Measurements from ENCODE around the gene FXYD1.

FXYD1 gene

GRCh38 chr19:35162471-35163326 is 24.1 kb downstream of the FXYD1 start:
- no peak overlapping the region for H3K4me3 ChIP-seq (ENCODE audit: low read depth, low read length)
- ChIA-PET CTCF (interaction anchor here (1.1 to 3.4 kb wide), 4 partner anchors 9 to 27 kb away, joined by 3 to 13 read pairs (median 6); partner anchors contain the start of genes FXYD5 and LGI4), POLR2A (interaction anchor here (0.6 kb wide), 1 partner anchor 203 kb away, joined by 3 read pairs; no protein-coding TSS in a partner anchor)
- DNase-seq (ENCODE audit: low read depth, low spot score): peak; percentile 1
- TF ChIP-seq CTCF (IDR thresholded peaks at IDR 0.05; ENCODE audit: insufficient read depth, low read length, missing control alignments): no peak

GRCh38 chr19:35164418-35164817 is 25.8 kb downstream of the FXYD1 start:
- DNase-seq (ENCODE audit: low read depth, low spot score): no peak
- no peak overlapping the region for H3K4me3 ChIP-seq (ENCODE audit: low read depth, low read length)
- CTCF ChIA-PET: interaction anchor here (1.5 to 3.4 kb wide), 2 partner anchors 11 to 29 kb away, joined by 4 to 13 read pairs; partner anchors contain the start of gene FXYD5
- no peak for TF ChIP-seq CTCF (IDR thresholded peaks at IDR 0.05; ENCODE audit: insufficient read depth, low read length, missing control alignments)
- POLR2A ChIA-PET: no interaction called here

- ChIA-PET CTCF (no interaction called here), POLR2A (no interaction called here)
- no peak for DNase-seq (ENCODE audit: low read depth, low spot score)
- H3K4me3 ChIP-seq (ENCODE audit: low read depth, low read length): no peak overlapping the region
- TF ChIP-seq CTCF (IDR thresholded peaks at IDR 0.05; ENCODE audit: insufficient read depth, low read length, missing control alignments): no peak
Observed at GRCh38 chr19:35165200-35166058, 26.8 kb downstream of the FXYD1 start.

- no peak for DNase-seq (ENCODE audit: low read depth, low spot score)
- no peak overlapping the region for H3K4me3 ChIP-seq (ENCODE audit: low read depth, low read length)
- CTCF ChIA-PET: no interaction called here
- no peak for TF ChIP-seq CTCF (IDR thresholded peaks at IDR 0.05; ENCODE audit: insufficient read depth, low read length, missing control alignments)
- POLR2A ChIA-PET: no interaction called here
Observed at GRCh38 chr19:35166100-35167063, 27.8 kb downstream of the FXYD1 start.

GRCh38 chr19:35167251-35168119 is 28.9 kb downstream of the FXYD1 start:
- POLR2A ChIA-PET: no interaction called here
- no peak for DNase-seq (ENCODE audit: low read depth, low spot score)
- no peak overlapping the region for H3K4me3 ChIP-seq (ENCODE audit: low read depth, low read length)
- CTCF ChIA-PET: interaction anchor here (1.1 kb wide), 1 partner anchor 25 kb away, joined by 3 read pairs; no protein-coding TSS in a partner anchor
- TF ChIP-seq CTCF (IDR thresholded peaks at IDR 0.05; ENCODE audit: insufficient read depth, low read length, missing control alignments): no peak

All from AG04449 (cell line).